Gastroesophageal sphincter (tissue), 4 donors: ENCODE data around the gene TBC1D10A. TPM values are rescaled to one million over a fixed set of nuclear protein-coding genes. Genes with fewer than 3 reads are reported as not detected.

Experiments
- ATAC-seq: fragments of 150-250 bp; one replicate; pipeline ENCODE4 v1.9.1; 2016; ENCODE audit warnings: mild to moderate bottlenecking, moderate library complexity
- H3K27ac ChIP-seq, 4 donors: fragments of 200-600 bp; sonication (generic) in 3 of 4; 1 replicate in 3 of 4; 2 replicates in 1 of 4; pipeline ENCODE4 v1.5.1; 2016 to 2019
- H3K27me3 ChIP-seq: fragments of 200-600 bp; sonication (generic); one replicate; pipeline ENCODE4 v1.5.1; 2019
- H3K36me3 ChIP-seq, 2 donors: fragments of 200-600 bp; sonication (generic); one replicate each; pipeline ENCODE4 v1.5.1; 2019; ENCODE audit warnings: control low read depth in 1 of 2
- H3K4me1 ChIP-seq, 3 donors: fragments of 200-600 bp; sonication (generic); 1 replicate in 2 of 3; 2 replicates in 1 of 3; pipeline ENCODE4 v1.5.1; 2016 to 2019; ENCODE audit warnings: control low read depth in 2 of 3
- H3K4me3 ChIP-seq, 2 donors: fragments of 200-600 bp; sonication (generic); one replicate each; pipeline ENCODE4 v1.5.1; 2019; ENCODE audit warnings: mild to moderate bottlenecking in 1 of 2, moderate library complexity in 1 of 2
- H3K9me3 ChIP-seq, 3 donors: fragments of 200-600 bp; sonication (generic); one replicate each; pipeline ENCODE4 v1.5.1; 2017 to 2019; ENCODE audit warnings: control low read depth in 2 of 3
- CTCF ChIP-seq, 4 experiments: fragments of 200-600 bp in 2 of 4; fragments of 450-650 bp in 2 of 4; sonication (generic) in 1 of 4; IDR thresholded peaks; one replicate each; pipeline ENCODE4 v1.5.1; 2017 to 2019; ENCODE audit warnings: antibody characterized with exemption in 4 of 4, mild to moderate bottlenecking in 2 of 4, moderate library complexity in 2 of 4
- EP300 ChIP-seq: sonication (generic); formaldehyde crosslinking; IDR thresholded peaks from one replicate; pipeline ENCODE4 v1.6.1; 2017; ENCODE audit warnings: antibody characterized with exemption, mild to moderate bottlenecking
- POLR2A ChIP-seq, 2 donors: fragments of 450-650 bp; IDR thresholded peaks; one replicate each; pipeline ENCODE4 v1.6.1; 2017; ENCODE audit warnings: antibody characterized with exemption in 2 of 2, mild to moderate bottlenecking in 2 of 2, moderate library complexity in 1 of 2
- POLR2AphosphoS5 ChIP-seq: sonication (generic); formaldehyde crosslinking; IDR thresholded peaks from one replicate; pipeline ENCODE4 v1.6.1; 2017; ENCODE audit warnings: antibody characterized with exemption
- WGBS, 2 donors: methylation state at CpG; one replicate each; pipeline ENCODE4 v1.1.5; 2018; ENCODE audit warnings: low coverage in 1 of 2; 5-methylcytosine and 5-hydroxymethylcytosine counted together
- total RNA-seq, 4 donors: library from RNA; depleted of rRNA; stranded (reverse); fragments of >200 nt; gene quantifications; one replicate each; pipeline ENCODE4 v1.1.0, GENCODE V29; 2016

TBC1D10A gene
- total RNA-seq, 4 donors from 2014 or later = 25.3 to 30.8 (median 26.0) TPM

GRCh38 chr22:30284172-30284571, 42.6 kb downstream of the TBC1D10A start:
- TF ChIP-seq POLR2A (IDR thresholded peaks at IDR 0.05) (no peak), EP300 (no peak), POLR2AphosphoS5 (no peak), CTCF (IDR thresholded peaks at IDR 0.05) (no peak)
- no peak for ATAC-seq
- Histone ChIP-seq H3K4me1 (peaks cover 0 to 27% (median 13%) of the 10 kb centered on the region in 3 donors), H3K4me3 (no peak overlapping the region), H3K27me3 (no peaks in the 10 kb centered on the region), H3K9me3 (no peaks in the 10 kb centered on the region), H3K36me3 (peaks cover 0 to 44% of the 10 kb centered on the region in 2 donors), H3K27ac (no peak overlapping the region)
- no CpG with 5 or more reads among the region's 9 CpGs for WGBS, 2 donors

- no peak overlapping the region for H3K4me3 ChIP-seq
- H3K4me1 ChIP-seq = peaks cover 0 to 22% (median 10%) of the 10 kb centered on the region in 3 donors
- H3K27ac ChIP-seq = no peak overlapping the region
- no peaks in the 10 kb centered on the region for H3K9me3 ChIP-seq
- no peak for TF ChIP-seq EP300
- TF ChIP-seq POLR2AphosphoS5 = no peak
- TF ChIP-seq POLR2A (IDR thresholded peaks at IDR 0.05) = no peak
- no peak for TF ChIP-seq CTCF (IDR thresholded peaks at IDR 0.05)
- ATAC-seq = no peak
- peaks cover 0 to 44% of the 10 kb centered on the region in 2 donors for H3K36me3 ChIP-seq
- no CpG with 5 or more reads among the region's 4 CpGs for WGBS, 2 donors
- no peaks in the 10 kb centered on the region for H3K27me3 ChIP-seq
These were observed 43.4 kb downstream of the TBC1D10A start for GRCh38 chr22:30283342-30283741.

- peaks cover 0 to 44% of the 10 kb centered on the region in 2 donors for H3K36me3 ChIP-seq
- no peaks in the 10 kb centered on the region for H3K27me3 ChIP-seq
- H3K4me3 ChIP-seq = no peak overlapping the region
- no peak for ATAC-seq
- WGBS, 2 donors = no CpG with 5 or more reads among the region's 7 CpGs
- TF ChIP-seq POLR2AphosphoS5 = no peak
- no peak for TF ChIP-seq EP300
- TF ChIP-seq POLR2A (IDR thresholded peaks at IDR 0.05) = no peak
- no peak for TF ChIP-seq CTCF (IDR thresholded peaks at IDR 0.05)
- H3K9me3 ChIP-seq = no peaks in the 10 kb centered on the region
- peaks cover 0 to 22% (median 9%) of the 10 kb centered on the region in 3 donors for H3K4me1 ChIP-seq
- no peak overlapping the region for H3K27ac ChIP-seq
These were observed 44.1 kb downstream of the TBC1D10A start for GRCh38 chr22:30282616-30283046.

GRCh38 chr22:30280505-30280904, 46.2 kb downstream of the TBC1D10A start:
- no peaks in the 10 kb centered on the region for H3K9me3 ChIP-seq
- H3K27me3 ChIP-seq = no peaks in the 10 kb centered on the region
- no peak overlapping the region for H3K4me3 ChIP-seq
- H3K27ac ChIP-seq = no peak overlapping the region
- no peak for ATAC-seq
- WGBS, 2 donors = 47 to 57% methylated on average over 5 to 8 of the region's 8 CpGs
- H3K36me3 ChIP-seq = peaks cover 0 to 24% of the 10 kb centered on the region in 2 donors
- TF ChIP-seq POLR2AphosphoS5 (no peak), CTCF (IDR thresholded peaks at IDR 0.05) (no peak), EP300 (no peak), POLR2A (IDR thresholded peaks at IDR 0.05) (no peak)
- H3K4me1 ChIP-seq = peaks cover 0 to 10% (median 5%) of the 10 kb centered on the region in 3 donors

- Histone ChIP-seq H3K27ac (no peak overlapping the region), H3K4me3 (no peak overlapping the region), H3K4me1 (peaks cover 0 to 10% (median 5%) of the 10 kb centered on the region in 3 donors), H3K27me3 (no peaks in the 10 kb centered on the region), H3K9me3 (no peaks in the 10 kb centered on the region), H3K36me3 (peaks cover 0 to 18% of the 10 kb centered on the region in 2 donors)
- ATAC-seq = no peak
- WGBS, 2 donors = 79 to 83% methylated on average over 3 of the region's 5 CpGs
- no peak for TF ChIP-seq CTCF (IDR thresholded peaks at IDR 0.05)
- no peak for TF ChIP-seq POLR2AphosphoS5
- TF ChIP-seq POLR2A (IDR thresholded peaks at IDR 0.05) = no peak
- no peak for TF ChIP-seq EP300
These were observed 46.8 kb downstream of the TBC1D10A start for GRCh38 chr22:30279932-30280331.
